Suprapubic skin (tissue), 4 donors: ENCODE results near the gene TMC3.

Source experiments
- EP300 ChIP-seq: sonication (generic); formaldehyde crosslinking; IDR thresholded peaks from one replicate; pipeline ENCODE4 v1.6.1; 2017; ENCODE audit warnings: antibody characterized with exemption
- POLR2A ChIP-seq, 2 donors: fragments of 450-650 bp; IDR thresholded peaks; one replicate each; pipeline ENCODE4 v1.6.1; 2017; ENCODE audit warnings: antibody characterized with exemption in 2 of 2, mild to moderate bottlenecking in 2 of 2, moderate library complexity in 2 of 2
- POLR2AphosphoS5 ChIP-seq, 3 donors: sonication (generic); formaldehyde crosslinking; IDR thresholded peaks; one replicate each; pipeline ENCODE4 v1.6.1; 2017; ENCODE audit warnings: antibody characterized with exemption in 3 of 3
- TF ChIP-seq, protein P1 (sequence below), 2 donors: fragments of 200-600 bp in 1 of 2; fragments of 450-650 bp in 1 of 2; sonication (generic) in 1 of 2; IDR thresholded peaks; one replicate each; pipeline ENCODE4 v1.5.1; 2016 to 2019; ENCODE audit warnings: antibody characterized with exemption in 2 of 2, mild to moderate bottlenecking in 1 of 2, moderate library complexity in 1 of 2

GRCh38 chr15:81322676-81323253 is 51.2 kb downstream of the TMC3 start:
- no peak for TF ChIP-seq POLR2AphosphoS5 (IDR thresholded peaks at IDR 0.05)
- TF ChIP-seq, protein P1, sequence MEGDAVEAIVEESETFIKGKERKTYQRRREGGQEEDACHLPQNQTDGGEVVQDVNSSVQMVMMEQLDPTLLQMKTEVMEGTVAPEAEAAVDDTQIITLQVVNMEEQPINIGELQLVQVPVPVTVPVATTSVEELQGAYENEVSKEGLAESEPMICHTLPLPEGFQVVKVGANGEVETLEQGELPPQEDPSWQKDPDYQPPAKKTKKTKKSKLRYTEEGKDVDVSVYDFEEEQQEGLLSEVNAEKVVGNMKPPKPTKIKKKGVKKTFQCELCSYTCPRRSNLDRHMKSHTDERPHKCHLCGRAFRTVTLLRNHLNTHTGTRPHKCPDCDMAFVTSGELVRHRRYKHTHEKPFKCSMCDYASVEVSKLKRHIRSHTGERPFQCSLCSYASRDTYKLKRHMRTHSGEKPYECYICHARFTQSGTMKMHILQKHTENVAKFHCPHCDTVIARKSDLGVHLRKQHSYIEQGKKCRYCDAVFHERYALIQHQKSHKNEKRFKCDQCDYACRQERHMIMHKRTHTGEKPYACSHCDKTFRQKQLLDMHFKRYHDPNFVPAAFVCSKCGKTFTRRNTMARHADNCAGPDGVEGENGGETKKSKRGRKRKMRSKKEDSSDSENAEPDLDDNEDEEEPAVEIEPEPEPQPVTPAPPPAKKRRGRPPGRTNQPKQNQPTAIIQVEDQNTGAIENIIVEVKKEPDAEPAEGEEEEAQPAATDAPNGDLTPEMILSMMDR (IDR thresholded peaks at IDR 0.05) = no peak
- TF ChIP-seq POLR2A (IDR thresholded peaks at IDR 0.05) = no peak
- TF ChIP-seq EP300 = no peak
